MM.1S (cell line): ENCODE results near the gene AZIN2.

ENCODE experiments used
- DNase-seq: peaks from one replicate; pipeline ENCODE4 v3.0.0-alpha.2; 2015
- H2AFZ ChIP-seq: fragments of 300-600 bp; sonication (generic); 2 replicates; pipeline ENCODE4 v1.6.0; 2016; ENCODE audit warnings: antibody characterized with exemption, low read length
- H3F3A ChIP-seq: fragments of 300-600 bp; sonication (generic); 2 replicates; pipeline ENCODE4 v1.6.1; 2016; ENCODE audit warnings: mild to moderate bottlenecking, antibody characterized with exemption, low read length, moderate library complexity, mixed read lengths; ENCODE audit not compliant: insufficient read depth
- H3K27ac ChIP-seq: fragments of 300-600 bp; sonication (generic); 2 replicates; pipeline ENCODE4 v1.5.1; 2016; ENCODE audit warnings: mild to moderate bottlenecking, low read length
- H3K27me3 ChIP-seq: fragments of 300-600 bp; sonication (generic); replicated peaks from 2 replicates; pipeline ENCODE4 v1.6.0; 2016; ENCODE audit warnings: low read length; ENCODE audit not compliant: insufficient read depth
- H3K36me3 ChIP-seq: fragments of 300-600 bp; sonication (generic); replicated peaks from 2 replicates; pipeline ENCODE4 v1.6.1; 2016; ENCODE audit warnings: mild to moderate bottlenecking, low read length, mixed read lengths; ENCODE audit not compliant: insufficient read depth
- H3K4me1 ChIP-seq: fragments of 300-600 bp; sonication (generic); 2 replicates; pipeline ENCODE4 v1.6.1; 2016; ENCODE audit warnings: low read length, mixed read lengths
- H3K4me2 ChIP-seq: fragments of 300-600 bp; sonication (generic); 2 replicates; pipeline ENCODE4 v1.6.0; 2016; ENCODE audit warnings: low read depth, low read length
- H3K4me3 ChIP-seq: fragments of 300-600 bp; sonication (generic); 2 replicates; pipeline ENCODE4 v1.5.1; 2016; ENCODE audit warnings: low read length, mixed read lengths
- H3K79me2 ChIP-seq: fragments of 300-600 bp; sonication (generic); 2 replicates; pipeline ENCODE4 v1.6.1; 2016; ENCODE audit warnings: mixed run types, low read length, mixed read lengths
- H3K9ac ChIP-seq: fragments of 300-600 bp; sonication (generic); 2 replicates; pipeline ENCODE4 v1.6.1; 2016; ENCODE audit warnings: low read length, mixed read lengths
- H3K9me2 ChIP-seq: fragments of 300-600 bp; sonication (generic); replicated peaks from 2 replicates; pipeline ENCODE4 v1.6.1; 2016; ENCODE audit warnings: mild to moderate bottlenecking, low read length, mixed read lengths; ENCODE audit not compliant: insufficient read depth
- H3K9me3 ChIP-seq: fragments of 300-600 bp; sonication (generic); replicated peaks from 2 replicates; pipeline ENCODE4 v1.6.1; 2016; ENCODE audit warnings: mild to moderate bottlenecking, low read length, mixed read lengths; ENCODE audit not compliant: insufficient read depth
- H4K20me1 ChIP-seq: fragments of 300-600 bp; sonication (generic); 2 replicates; pipeline ENCODE4 v1.6.1; 2016; ENCODE audit warnings: mild to moderate bottlenecking, low read length, moderate library complexity, mixed read lengths; ENCODE audit not compliant: insufficient read depth
- CTCF ChIP-seq: fragments of 300-600 bp; sonication (generic); IDR thresholded peaks from 2 replicates; pipeline ENCODE4 v1.5.1; 2016; ENCODE audit warnings: antibody characterized with exemption, low read length, mixed read lengths
- EZH2 ChIP-seq: fragments of 300-600 bp; sonication (generic); optimal IDR thresholded peaks from 2 replicates; pipeline ENCODE3; 2017; ENCODE audit warnings: low read depth, mild to moderate bottlenecking, antibody characterized with exemption, low read length, mixed read lengths
- EZH2phosphoT487 ChIP-seq: fragments of 300-600 bp; sonication (generic); IDR thresholded peaks from 2 replicates; pipeline ENCODE4 v1.6.1; 2018; ENCODE audit warnings: antibody characterized with exemption, low read length

AZIN2 gene

GRCh38 chr1:33111965-33112364 lies 31.0 kb downstream of the AZIN2 start:
- Histone ChIP-seq H2AFZ (no peak overlapping the region), H3K4me1 (no peaks in the 10 kb centered on the region), H3K27me3 (no peaks in the 10 kb centered on the region), H3K4me2 (no peak overlapping the region), H3K9ac (no peak overlapping the region), H3F3A (no peaks in the 10 kb centered on the region), H3K79me2 (no peaks in the 10 kb centered on the region), H4K20me1 (no peaks in the 10 kb centered on the region), H3K9me3 (no peaks in the 10 kb centered on the region), H3K9me2 (no peaks in the 10 kb centered on the region), H3K27ac (no peak overlapping the region), H3K4me3 (no peak overlapping the region), H3K36me3 (no peaks in the 10 kb centered on the region)
- DNase-seq = peak; percentile 30
- peak; percentile 51 for TF ChIP-seq CTCF
- no peak for TF ChIP-seq EZH2phosphoT487
- no peak for TF ChIP-seq EZH2

GRCh38 chr1:33117440-33118085 lies 36.6 kb downstream of the AZIN2 start:
- H3K79me2 ChIP-seq = no peaks in the 10 kb centered on the region
- H3K4me1 ChIP-seq = no peaks in the 10 kb centered on the region
- no peak for DNase-seq
- no peak overlapping the region for H3K27ac ChIP-seq
- H3K27me3 ChIP-seq = no peaks in the 10 kb centered on the region
- H3F3A ChIP-seq = no peaks in the 10 kb centered on the region
- no peak overlapping the region for H2AFZ ChIP-seq
- H3K4me2 ChIP-seq = no peak overlapping the region
- TF ChIP-seq CTCF (no peak), EZH2phosphoT487 (no peak), EZH2 (no peak)
- no peaks in the 10 kb centered on the region for H3K9me2 ChIP-seq
- H4K20me1 ChIP-seq = no peaks in the 10 kb centered on the region
- H3K36me3 ChIP-seq = no peaks in the 10 kb centered on the region
- H3K4me3 ChIP-seq = no peak overlapping the region
- H3K9me3 ChIP-seq = no peaks in the 10 kb centered on the region
- H3K9ac ChIP-seq = no peak overlapping the region

GRCh38 chr1:33118274-33118673 lies 37.3 kb downstream of the AZIN2 start:
- Histone ChIP-seq H4K20me1 (no peaks in the 10 kb centered on the region), H3K4me3 (no peak overlapping the region), H3K9me3 (no peaks in the 10 kb centered on the region), H3K79me2 (no peaks in the 10 kb centered on the region), H3K27me3 (no peaks in the 10 kb centered on the region), H2AFZ (no peak overlapping the region), H3K4me2 (no peak overlapping the region), H3K36me3 (no peaks in the 10 kb centered on the region), H3K4me1 (no peaks in the 10 kb centered on the region), H3K27ac (no peak overlapping the region), H3K9me2 (no peaks in the 10 kb centered on the region), H3F3A (no peaks in the 10 kb centered on the region), H3K9ac (no peak overlapping the region)
- no peak for TF ChIP-seq EZH2
- no peak for TF ChIP-seq EZH2phosphoT487
- no peak for DNase-seq

GRCh38 chr1:33119050-33119449 lies 38.1 kb downstream of the AZIN2 start:
- Histone ChIP-seq H3F3A (no peaks in the 10 kb centered on the region), H3K4me2 (no peak overlapping the region), H3K9me2 (no peaks in the 10 kb centered on the region), H4K20me1 (no peaks in the 10 kb centered on the region), H3K9ac (no peak overlapping the region), H3K79me2 (no peaks in the 10 kb centered on the region), H3K4me3 (no peak overlapping the region), H3K27me3 (no peaks in the 10 kb centered on the region), H2AFZ (no peak overlapping the region), H3K9me3 (no peaks in the 10 kb centered on the region), H3K36me3 (no peaks in the 10 kb centered on the region), H3K4me1 (no peaks in the 10 kb centered on the region), H3K27ac (no peak overlapping the region)
- no peak for DNase-seq
- TF ChIP-seq CTCF (no peak), EZH2phosphoT487 (no peak), EZH2 (no peak)
